IMR-90 (cell line): Measurements from ENCODE around the gene CCNA1. TPM values are rescaled to one million over a fixed set of nuclear protein-coding genes. Genes with fewer than 3 reads are reported as not detected.

Experiments
- ATAC-seq: fragments of 200-7000 bp; cut with Tn5 transposase; 2 replicates; pipeline ENCODE4 v1.9.1; 2020; ENCODE audit warnings: low read depth, mild to moderate bottlenecking, moderate library complexity
- BruUV-seq: library from RNA; stranded (reverse); fragments of 400-500 nt; replicated peaks from 2 replicates; lab custom pipeline; 2021; lab: Mats Ljungman, UMichigan
- CTCF ChIA-PET: fragments of 300-600 bp; formaldehyde crosslinking; extraction: SDS; loops from one replicate; lab custom pipeline; 2021; ENCODE audit warnings: antibody characterized with exemption; lab: Yijun Ruan, JAX
- POLR2A ChIA-PET: fragments of 300-600 bp; sonication (Branson Sonifier 250); formaldehyde crosslinking; loops from one replicate; lab custom pipeline; 2022; ENCODE audit warnings: antibody characterized with exemption; ENCODE audit not compliant: unreplicated experiment; lab: Charles Lee
- DNase-seq: peaks from one replicate; pipeline ENCODE4 v3.0.0; 2013
- H2AFZ ChIP-seq: replicated peaks from 2 replicates; pipeline ENCODE3; 2013; ENCODE audit warnings: low read length, mild to moderate bottlenecking; ENCODE audit not compliant: poor library complexity
- H2AK5ac ChIP-seq: 2 replicates; pipeline ENCODE4 v1.6.1; 2013; ENCODE audit warnings: low read depth, low read length, inconsistent platforms
- H2AK9ac ChIP-seq: replicated peaks from 2 replicates; pipeline ENCODE3; 2013; ENCODE audit warnings: mild to moderate bottlenecking, low read depth, low read length, moderate library complexity; ENCODE audit not compliant: poor library complexity
- H2BK120ac ChIP-seq: 2 replicates; pipeline ENCODE4 v1.6.1; 2013; ENCODE audit warnings: low read depth, low read length, inconsistent platforms
- H2BK15ac ChIP-seq: 3 replicates; pipeline ENCODE4 v1.6.1; 2013; ENCODE audit warnings: low read depth, low read length, inconsistent platforms
- H2BK20ac ChIP-seq: 2 replicates; pipeline ENCODE4 v1.6.1; 2013; ENCODE audit warnings: low read depth, mild to moderate bottlenecking, inconsistent platforms, low read length, moderate library complexity
- H2BK5ac ChIP-seq: 2 replicates; pipeline ENCODE4 v1.6.1; 2013; ENCODE audit warnings: mild to moderate bottlenecking, low read depth, low read length, inconsistent platforms; ENCODE audit not compliant: poor library complexity, severe bottlenecking
- H3K14ac ChIP-seq: replicated peaks from 2 replicates; pipeline ENCODE4 v1.6.1; 2013; ENCODE audit warnings: low read depth, low read length, inconsistent platforms
- H3K18ac ChIP-seq: 2 replicates; pipeline ENCODE4 v1.6.1; 2013; ENCODE audit warnings: low read depth, low read length, control low read depth
- H3K23ac ChIP-seq: 2 replicates; pipeline ENCODE4 v1.6.1; 2013; ENCODE audit warnings: low read depth, low read length, inconsistent platforms
- H3K27ac ChIP-seq: 2 replicates; pipeline ENCODE4 v1.5.1; 2013; ENCODE audit warnings: mild to moderate bottlenecking, control low read depth, low read length; ENCODE audit not compliant: insufficient read depth
- H3K27me3 ChIP-seq: 2 replicates; pipeline ENCODE4 v1.6.1; 2013; ENCODE audit warnings: low read length; ENCODE audit not compliant: control insufficient read depth, insufficient read depth
- H3K36me3 ChIP-seq: 2 replicates; pipeline ENCODE4 v1.6.1; 2013; ENCODE audit warnings: low read length, mixed read lengths; ENCODE audit not compliant: control insufficient read depth, insufficient read depth
- H3K4ac ChIP-seq: 2 replicates; pipeline ENCODE4 v1.6.1; 2013; ENCODE audit warnings: low read depth, low read length, inconsistent platforms
- H3K4me1 ChIP-seq: 2 replicates; pipeline ENCODE4 v1.6.1; 2013; ENCODE audit warnings: low read length, mixed read lengths; ENCODE audit not compliant: control insufficient read depth, insufficient read depth
- H3K4me2 ChIP-seq: 2 replicates; pipeline ENCODE4 v1.6.1; 2013; ENCODE audit warnings: low read depth, mild to moderate bottlenecking, control low read depth, low read length, moderate library complexity
- H3K4me3 ChIP-seq: 2 replicates; pipeline ENCODE4 v1.5.1; 2013; ENCODE audit warnings: low read depth, mild to moderate bottlenecking, control low read depth, low read length, moderate library complexity; ENCODE audit not compliant: insufficient read depth
- H3K56ac ChIP-seq: 2 replicates; pipeline ENCODE4 v1.6.1; 2013; ENCODE audit warnings: low read length, inconsistent platforms; ENCODE audit not compliant: insufficient read depth; ENCODE audit errors: extremely low read depth
- H3K79me1 ChIP-seq, 2 experiments: 2 replicates each; pipeline ENCODE4 v1.6.1; 2013; ENCODE audit warnings: low read length in 2 of 2, inconsistent platforms in 1 of 2, low read depth in 1 of 2
- H3K9ac ChIP-seq: 2 replicates; pipeline ENCODE4 v1.6.1; 2013; ENCODE audit warnings: low read depth, low read length, control low read depth
- H3K9me1 ChIP-seq: 2 replicates; pipeline ENCODE4 v1.6.1; 2013; ENCODE audit warnings: low read length, inconsistent platforms; ENCODE audit not compliant: insufficient read depth
- H3K9me3 ChIP-seq: 2 replicates; pipeline ENCODE4 v1.6.1; 2013; ENCODE audit warnings: low read length; ENCODE audit not compliant: control insufficient read depth, insufficient read depth
- H4K20me1 ChIP-seq: 2 replicates; pipeline ENCODE4 v1.6.1; 2013; ENCODE audit warnings: low read length, inconsistent platforms; ENCODE audit not compliant: insufficient read depth
- H4K5ac ChIP-seq: 2 replicates; pipeline ENCODE4 v1.6.1; 2013; ENCODE audit warnings: mild to moderate bottlenecking, low read depth, low read length, control low read depth
- H4K8ac ChIP-seq, 2 experiments: 2 replicates each; pipeline ENCODE4 v1.6.1; 2013; ENCODE audit warnings: low read depth in 2 of 2, low read length in 2 of 2, control low read depth in 1 of 2, inconsistent platforms in 1 of 2
- H4K91ac ChIP-seq: 2 replicates; pipeline ENCODE4 v1.6.1; 2013; ENCODE audit warnings: low read depth, low read length, inconsistent platforms; ENCODE audit not compliant: insufficient read depth
- BHLHE40 ChIP-seq: fragments of 150-350 bp; IDR thresholded peaks from 2 replicates; pipeline ENCODE4 v1.6.1; 2016; ENCODE audit warnings: mild to moderate bottlenecking, low read depth, low read length
- MXI1 ChIP-seq: IDR thresholded peaks from 2 replicates; pipeline ENCODE4 v1.6.1; 2012; ENCODE audit warnings: low read depth, mild to moderate bottlenecking, low read length, moderate library complexity, borderline replicate concordance
- NFE2L2 ChIP-seq: fragments of 150-350 bp; IDR thresholded peaks from 2 replicates; pipeline ENCODE4 v1.6.1; 2016; ENCODE audit warnings: low read depth, mild to moderate bottlenecking, low read length
- WGBS, 2 experiments: methylation state at CpG; one replicate each; pipeline versions ENCODE4 v1.1.5 to v1.1.7; 2013; ENCODE audit warnings: missing lambda C conversion rate in 2 of 2; ENCODE audit not compliant: insufficient read length in 1 of 2; ENCODE audit errors: extremely low coverage in 2 of 2; 5-methylcytosine and 5-hydroxymethylcytosine counted together
- dilution Hi-C: fragments of 300-500 bp; cut with HindIII; formaldehyde crosslinking; loops from one replicate; pipeline ENCODE4 v1.14.3; 2018; ENCODE audit warnings: low sequenced_read_pairs; ENCODE audit not compliant: unreplicated experiment
- in situ Hi-C: fragments of 300-500 bp; cut with MboI; formaldehyde crosslinking; loops from 3 replicates; pipeline ENCODE4 v1.14.3; 2019; ENCODE audit warnings: low sequenced_read_pairs, inconsistent platforms, mixed read lengths
- intact Hi-C: fragments of 100-400 bp; cut with micrococcal nuclease; formaldehyde crosslinking; loops from 2 replicates; pipeline ENCODE4 v1.10.0; 2022
- polyA plus RNA-seq, 3 experiments: library from polyadenylated mRNA; depleted of rRNA; stranded (reverse); fragments of >200 nt; gene quantifications; 2 replicates each; pipeline ENCODE4 v1.2.3, GENCODE V29; 2012; ENCODE audit warnings: low replicate concordance in 1 of 3
- total RNA-seq: library from RNA; depleted of rRNA; stranded (reverse); fragments of >200 nt; gene quantifications from 2 replicates; pipeline ENCODE4 v1.2.3, GENCODE V29; 2012
- TF ChIP-seq, protein P1 (sequence below): conservative IDR thresholded peaks from 2 replicates; pipeline ENCODE4 v1.5.1; 2012; ENCODE audit warnings: mild to moderate bottlenecking, low read depth, low read length, improper control_type of control experiment
- TF ChIP-seq, protein P2 (sequence below): fragments of 150-350 bp; IDR thresholded peaks from 2 replicates; pipeline ENCODE4 v1.6.1; 2017; ENCODE audit warnings: mild to moderate bottlenecking, antibody characterized with exemption, low read length, low read depth

Gene CCNA1
- total and polyA plus RNA-seq, 2 of the 4 experiments (the other 2 are of a cell fraction): 0.07 TPM; not detected in 1

DNA sequence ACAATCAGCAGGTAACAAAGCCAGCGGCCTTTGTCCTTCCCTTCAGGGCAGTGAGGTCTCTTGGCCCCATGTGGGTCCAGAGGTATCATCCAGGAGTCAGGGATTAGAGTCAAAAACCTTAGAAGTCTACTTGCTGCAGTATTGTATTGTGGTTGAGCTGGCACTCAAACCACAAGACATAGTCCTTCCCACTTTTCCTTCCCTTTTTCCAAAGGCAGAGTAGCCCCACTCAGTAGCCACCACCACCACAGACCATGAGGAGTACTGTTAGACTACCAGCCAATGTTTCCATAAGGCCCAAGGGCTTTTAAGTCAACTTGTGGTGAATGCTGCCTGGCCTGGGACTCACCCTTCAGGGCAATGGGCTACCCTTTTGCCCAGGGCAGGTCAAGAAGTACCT, 27.1 kb upstream of the CCNA1 start:
- Histone ChIP-seq H3K9ac (no peak overlapping the region), H2AK5ac (no peak overlapping the region), H4K5ac (no peak overlapping the region), H3K4me2 (no peak overlapping the region), H3K56ac (no peak overlapping the region), H2BK15ac (no peak overlapping the region), H4K20me1 (no peaks in the 10 kb centered on the region), H3K4me3 (no peak overlapping the region), H2AK9ac (no peak overlapping the region), H2BK5ac (no peak overlapping the region), H3K27ac (no peak overlapping the region), H3K14ac (no peak overlapping the region), H3K79me1 (no peaks in the 10 kb centered on the region), H3K23ac (no peak overlapping the region), H3K4me1 (no peaks in the 10 kb centered on the region), H2AFZ (no peak overlapping the region), H4K8ac (no peak overlapping the region), H4K91ac (no peak overlapping the region), H3K9me3 (no peaks in the 10 kb centered on the region), H3K36me3 (no peaks in the 10 kb centered on the region), H3K9me1 (no peaks in the 10 kb centered on the region), H3K27me3 (no peaks in the 10 kb centered on the region), H2BK20ac (no peak overlapping the region), H3K4ac (no peak overlapping the region), H3K18ac (no peak overlapping the region), H2BK120ac (no peak overlapping the region)
- no TSS peak for BruUV-seq
- ATAC-seq: no peak
- TF ChIP-seq, protein P1, sequence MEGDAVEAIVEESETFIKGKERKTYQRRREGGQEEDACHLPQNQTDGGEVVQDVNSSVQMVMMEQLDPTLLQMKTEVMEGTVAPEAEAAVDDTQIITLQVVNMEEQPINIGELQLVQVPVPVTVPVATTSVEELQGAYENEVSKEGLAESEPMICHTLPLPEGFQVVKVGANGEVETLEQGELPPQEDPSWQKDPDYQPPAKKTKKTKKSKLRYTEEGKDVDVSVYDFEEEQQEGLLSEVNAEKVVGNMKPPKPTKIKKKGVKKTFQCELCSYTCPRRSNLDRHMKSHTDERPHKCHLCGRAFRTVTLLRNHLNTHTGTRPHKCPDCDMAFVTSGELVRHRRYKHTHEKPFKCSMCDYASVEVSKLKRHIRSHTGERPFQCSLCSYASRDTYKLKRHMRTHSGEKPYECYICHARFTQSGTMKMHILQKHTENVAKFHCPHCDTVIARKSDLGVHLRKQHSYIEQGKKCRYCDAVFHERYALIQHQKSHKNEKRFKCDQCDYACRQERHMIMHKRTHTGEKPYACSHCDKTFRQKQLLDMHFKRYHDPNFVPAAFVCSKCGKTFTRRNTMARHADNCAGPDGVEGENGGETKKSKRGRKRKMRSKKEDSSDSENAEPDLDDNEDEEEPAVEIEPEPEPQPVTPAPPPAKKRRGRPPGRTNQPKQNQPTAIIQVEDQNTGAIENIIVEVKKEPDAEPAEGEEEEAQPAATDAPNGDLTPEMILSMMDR: no peak
- TF ChIP-seq BHLHE40: no peak
- no peak for TF ChIP-seq MXI1
- TF ChIP-seq, protein P2, sequence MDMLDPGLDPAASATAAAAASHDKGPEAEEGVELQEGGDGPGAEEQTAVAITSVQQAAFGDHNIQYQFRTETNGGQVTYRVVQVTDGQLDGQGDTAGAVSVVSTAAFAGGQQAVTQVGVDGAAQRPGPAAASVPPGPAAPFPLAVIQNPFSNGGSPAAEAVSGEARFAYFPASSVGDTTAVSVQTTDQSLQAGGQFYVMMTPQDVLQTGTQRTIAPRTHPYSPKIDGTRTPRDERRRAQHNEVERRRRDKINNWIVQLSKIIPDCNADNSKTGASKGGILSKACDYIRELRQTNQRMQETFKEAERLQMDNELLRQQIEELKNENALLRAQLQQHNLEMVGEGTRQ: no peak
- TF ChIP-seq NFE2L2: no peak
- in situ Hi-C loops: no loop called here
- POLR2A ChIA-PET: no interaction called here
- intact Hi-C loops: no loop called here
- no CpG with 5 or more reads among the region's 1 CpG for WGBS, 2 experiments
- DNase-seq: no peak
- dilution Hi-C loops: no loop called here
- CTCF ChIA-PET: no interaction called here
